SK-N-SH (cell line): Measurements from ENCODE around the gene MAPK8IP1. TPM values are rescaled to one million over a fixed set of nuclear protein-coding genes. Genes with fewer than 3 reads are reported as not detected.

ENCODE experiments used
- CTCF ChIA-PET: fragments of 300-600, 350-600 bp; formaldehyde crosslinking; extraction: SDS; loops from one replicate; lab custom pipeline; 2021; lab: Yijun Ruan, JAX
- POLR2A ChIA-PET: fragments of 350-600 bp; sonication (Branson Sonifier 250); formaldehyde crosslinking; extraction: SDS; loops from one replicate; lab custom pipeline; 2020; ENCODE audit warnings: antibody characterized with exemption, inconsistent platforms; lab: Yijun Ruan, JAX
- DNase-seq: peaks from one replicate; pipeline ENCODE4 v3.0.0; 2012
- H2AFZ ChIP-seq: fragments of 200-600 bp; sonication (generic); 2 replicates; pipeline ENCODE4 v1.8.1; 2016; ENCODE audit warnings: antibody characterized with exemption, mild to moderate bottlenecking, low read depth
- H3F3A ChIP-seq: fragments of 200-600 bp; sonication (generic); replicated peaks from 2 replicates; pipeline ENCODE3; 2016; ENCODE audit warnings: antibody characterized with exemption, mild to moderate bottlenecking; ENCODE audit not compliant: insufficient read depth
- H3K27ac ChIP-seq, 2 experiments: fragments of 200-500 bp in 1 of 2; fragments of 200-600 bp in 1 of 2; sonication (Bioruptor generic) in 1 of 2; sonication (generic), shearing (Covaris generic) in 1 of 2; 2 replicates each; pipeline versions ENCODE4 v1.5.1 to v1.6.1; 2014 to 2016; ENCODE audit warnings: low read depth in 2 of 2, inconsistent platforms in 1 of 2, low read length in 1 of 2, mild to moderate bottlenecking in 1 of 2, mixed read lengths in 1 of 2
- H3K27me3 ChIP-seq: fragments of 200-600 bp; sonication (generic), shearing (Covaris generic); 2 replicates; pipeline ENCODE4 v1.6.1; 2016; ENCODE audit warnings: mixed run types; ENCODE audit not compliant: insufficient read depth
- H3K36me3 ChIP-seq, 2 experiments: fragments of 200-500 bp in 1 of 2; fragments of 200-600 bp in 1 of 2; sonication (Bioruptor generic) in 1 of 2; sonication (generic) in 1 of 2; replicated peaks in 1 of 2; 2 replicates each; pipeline versions ENCODE3 to v1.5.1; 2014 to 2016; ENCODE audit warnings: low read length in 1 of 2, mild to moderate bottlenecking in 1 of 2; ENCODE audit not compliant: insufficient read depth in 2 of 2, control insufficient read depth in 1 of 2
- H3K4me1 ChIP-seq, 2 experiments: fragments of 200-500 bp in 1 of 2; fragments of 200-600 bp in 1 of 2; sonication (Bioruptor generic) in 1 of 2; sonication (generic), shearing (Covaris generic) in 1 of 2; 2 replicates each; pipeline versions ENCODE4 v1.5.1 to v1.6.1; 2014 to 2016; ENCODE audit warnings: low read depth in 1 of 2, low read length in 1 of 2, mixed run types in 1 of 2; ENCODE audit not compliant: insufficient read depth in 2 of 2, control insufficient read depth in 1 of 2
- H3K4me2 ChIP-seq: fragments of 200-600 bp; sonication (generic), shearing (Covaris generic); 2 replicates; pipeline ENCODE4 v1.6.1; 2017; ENCODE audit warnings: mixed run types
- H3K4me3 ChIP-seq, 2 experiments: fragments of 200-500 bp in 1 of 2; fragments of 200-600 bp in 1 of 2; sonication (Bioruptor generic) in 1 of 2; sonication (generic), shearing (Covaris generic) in 1 of 2; 2 replicates each; pipeline versions ENCODE4 v1.5.1 to v1.8.1; 2014 to 2016; ENCODE audit warnings: low read depth in 2 of 2, inconsistent platforms in 1 of 2, low read length in 1 of 2, mild to moderate bottlenecking in 1 of 2, mixed read lengths in 1 of 2, moderate library complexity in 1 of 2
- H3K79me2 ChIP-seq: fragments of 200-600 bp; sonication (generic); 2 replicates; pipeline ENCODE4 v1.8.1; 2017; ENCODE audit warnings: mild to moderate bottlenecking; ENCODE audit not compliant: insufficient read depth
- H3K9ac ChIP-seq: fragments of 200-600 bp; sonication (generic); 2 replicates; pipeline ENCODE4 v1.6.1; 2017; ENCODE audit warnings: mixed run types
- H3K9me2 ChIP-seq: fragments of 200-600 bp; sonication (generic); 2 replicates; pipeline ENCODE4 v1.6.1; 2017; ENCODE audit warnings: mixed run types
- H3K9me3 ChIP-seq: fragments of 200-600 bp; sonication (generic); 2 replicates; pipeline ENCODE4 v1.6.1; 2017; ENCODE audit warnings: mixed run types, mild to moderate bottlenecking, moderate library complexity
- H4K20me1 ChIP-seq: fragments of 200-600 bp; sonication (generic); 2 replicates; pipeline ENCODE4 v1.6.1; 2017; ENCODE audit warnings: mild to moderate bottlenecking, mixed run types; ENCODE audit not compliant: insufficient read depth
- CHD2 ChIP-seq: fragments of 150-350 bp; IDR thresholded peaks from 2 replicates; pipeline ENCODE4 v1.6.1; 2018; ENCODE audit warnings: low read length; ENCODE audit not compliant: partially characterized antibody
- EP300 ChIP-seq, 2 experiments: IDR thresholded peaks; 2 replicates each; pipeline versions ENCODE4 v1.4.0 to v1.6.1; 2012; ENCODE audit warnings: borderline replicate concordance in 1 of 2, low read depth in 1 of 2, low read length in 1 of 2
- EZH2phosphoT487 ChIP-seq: fragments of 200-600 bp; sonication (generic); IDR thresholded peaks from 2 replicates; pipeline ENCODE4 v1.6.1; 2017; ENCODE audit warnings: low read depth, mixed run types, mild to moderate bottlenecking, antibody characterized with exemption, moderate library complexity, borderline replicate concordance
- FOSL2 ChIP-seq: IDR thresholded peaks from 2 replicates; pipeline ENCODE4 v1.4.0; 2012; ENCODE audit warnings: low read depth, mild to moderate bottlenecking, moderate library complexity, borderline replicate concordance
- GATA2 ChIP-seq: sonication (generic); formaldehyde crosslinking; IDR thresholded peaks from 2 replicates; pipeline ENCODE4 v1.5.0; 2020; ENCODE audit warnings: mild to moderate bottlenecking, missing genetic modification reagents
- MEF2A ChIP-seq: IDR thresholded peaks from 2 replicates; pipeline ENCODE4 v1.4.0; 2012; ENCODE audit warnings: low read depth, borderline replicate concordance
- MXI1 ChIP-seq: IDR thresholded peaks from 2 replicates; pipeline ENCODE4 v1.6.1; 2012; ENCODE audit warnings: mild to moderate bottlenecking, low read depth, low read length, improper control_type of control experiment
- NFIC ChIP-seq: IDR thresholded peaks from 2 replicates; pipeline ENCODE4 v1.4.0; 2012; ENCODE audit warnings: borderline replicate concordance
- NRF1 ChIP-seq: IDR thresholded peaks from 2 replicates; pipeline ENCODE4 v1.6.1; 2012; ENCODE audit warnings: low read depth, mild to moderate bottlenecking, low read length
- RAD21 ChIP-seq: IDR thresholded peaks from 2 replicates; pipeline ENCODE4 v1.6.1; 2012; ENCODE audit warnings: mild to moderate bottlenecking, low read length
- RCOR1 ChIP-seq: fragments of 150-350 bp; IDR thresholded peaks from 2 replicates; pipeline ENCODE4 v1.6.1; 2017; ENCODE audit warnings: antibody characterized with exemption, low read length
- RFX5 ChIP-seq: IDR thresholded peaks from 2 replicates; pipeline ENCODE4 v1.6.1; 2012; ENCODE audit warnings: mild to moderate bottlenecking, improper control_type of control experiment, low read length
- RXRA ChIP-seq: IDR thresholded peaks from 2 replicates; pipeline ENCODE4 v1.4.0; 2012; ENCODE audit warnings: low read depth, mild to moderate bottlenecking, borderline replicate concordance
- SMC3 ChIP-seq: IDR thresholded peaks from 2 replicates; pipeline ENCODE4 v1.6.1; 2012; ENCODE audit warnings: low read depth, low read length, improper control_type of control experiment
- TAF1 ChIP-seq: IDR thresholded peaks from 2 replicates; pipeline ENCODE4 v1.6.1; 2012; ENCODE audit warnings: low read depth, mild to moderate bottlenecking, low read length, moderate library complexity, borderline replicate concordance
- USF2 ChIP-seq: fragments of 150-350 bp; IDR thresholded peaks from 2 replicates; pipeline ENCODE4 v1.6.1; 2017; ENCODE audit warnings: antibody characterized with exemption, low read length, low read depth, borderline replicate concordance
- WGBS: methylation state at CpG from one replicate; pipeline ENCODE4 v1.1.6; 2017; ENCODE audit warnings: low lambda C conversion rate; 5-methylcytosine and 5-hydroxymethylcytosine counted together
- polyA plus RNA-seq, 3 experiments: library from polyadenylated mRNA; depleted of rRNA; stranded (reverse); fragments of >200 nt; gene quantifications; 2 replicates each; pipeline ENCODE4 v1.2.3, GENCODE V29; 2012
- TF ChIP-seq, protein P1 (sequence below): IDR thresholded peaks from 2 replicates; pipeline ENCODE4 v1.6.1; 2012; ENCODE audit warnings: mild to moderate bottlenecking, low read depth, low read length, moderate library complexity
- TF ChIP-seq, protein P2 (sequence below): fragments of 200-600 bp; sonication (generic); IDR thresholded peaks from 2 replicates; pipeline ENCODE4 v1.6.1; 2017; ENCODE audit warnings: antibody characterized with exemption, mild to moderate bottlenecking, moderate library complexity

MAPK8IP1 gene
- polyA plus RNA-seq, 1 of the 3 experiments (the other 2 are of a cell fraction) = 12.5 TPM

DNA sequence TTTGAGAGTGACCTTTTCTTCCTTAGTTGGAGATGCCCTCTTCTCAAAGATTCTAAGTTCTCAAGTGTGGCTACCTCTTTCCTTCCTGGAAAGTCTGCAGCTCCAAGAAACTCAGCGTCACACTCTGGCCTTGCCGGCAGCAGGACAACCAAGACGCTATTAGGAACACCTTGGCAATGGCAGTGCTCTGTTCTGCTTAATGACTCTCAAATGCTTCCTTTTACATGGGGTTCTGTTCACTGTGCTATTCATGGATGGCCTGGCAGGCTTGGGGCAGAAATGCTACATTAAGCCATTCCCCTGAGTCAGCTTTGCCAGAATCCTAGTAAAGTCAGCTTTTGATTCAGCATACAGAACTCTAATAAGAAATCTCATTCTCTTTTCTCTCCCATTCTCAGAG is 62.9 kb downstream of the MAPK8IP1 start (continued):
- TF ChIP-seq, protein P1, sequence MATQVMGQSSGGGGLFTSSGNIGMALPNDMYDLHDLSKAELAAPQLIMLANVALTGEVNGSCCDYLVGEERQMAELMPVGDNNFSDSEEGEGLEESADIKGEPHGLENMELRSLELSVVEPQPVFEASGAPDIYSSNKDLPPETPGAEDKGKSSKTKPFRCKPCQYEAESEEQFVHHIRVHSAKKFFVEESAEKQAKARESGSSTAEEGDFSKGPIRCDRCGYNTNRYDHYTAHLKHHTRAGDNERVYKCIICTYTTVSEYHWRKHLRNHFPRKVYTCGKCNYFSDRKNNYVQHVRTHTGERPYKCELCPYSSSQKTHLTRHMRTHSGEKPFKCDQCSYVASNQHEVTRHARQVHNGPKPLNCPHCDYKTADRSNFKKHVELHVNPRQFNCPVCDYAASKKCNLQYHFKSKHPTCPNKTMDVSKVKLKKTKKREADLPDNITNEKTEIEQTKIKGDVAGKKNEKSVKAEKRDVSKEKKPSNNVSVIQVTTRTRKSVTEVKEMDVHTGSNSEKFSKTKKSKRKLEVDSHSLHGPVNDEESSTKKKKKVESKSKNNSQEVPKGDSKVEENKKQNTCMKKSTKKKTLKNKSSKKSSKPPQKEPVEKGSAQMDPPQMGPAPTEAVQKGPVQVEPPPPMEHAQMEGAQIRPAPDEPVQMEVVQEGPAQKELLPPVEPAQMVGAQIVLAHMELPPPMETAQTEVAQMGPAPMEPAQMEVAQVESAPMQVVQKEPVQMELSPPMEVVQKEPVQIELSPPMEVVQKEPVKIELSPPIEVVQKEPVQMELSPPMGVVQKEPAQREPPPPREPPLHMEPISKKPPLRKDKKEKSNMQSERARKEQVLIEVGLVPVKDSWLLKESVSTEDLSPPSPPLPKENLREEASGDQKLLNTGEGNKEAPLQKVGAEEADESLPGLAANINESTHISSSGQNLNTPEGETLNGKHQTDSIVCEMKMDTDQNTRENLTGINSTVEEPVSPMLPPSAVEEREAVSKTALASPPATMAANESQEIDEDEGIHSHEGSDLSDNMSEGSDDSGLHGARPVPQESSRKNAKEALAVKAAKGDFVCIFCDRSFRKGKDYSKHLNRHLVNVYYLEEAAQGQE = no peak
- TF ChIP-seq CHD2 = no peak

DNA sequence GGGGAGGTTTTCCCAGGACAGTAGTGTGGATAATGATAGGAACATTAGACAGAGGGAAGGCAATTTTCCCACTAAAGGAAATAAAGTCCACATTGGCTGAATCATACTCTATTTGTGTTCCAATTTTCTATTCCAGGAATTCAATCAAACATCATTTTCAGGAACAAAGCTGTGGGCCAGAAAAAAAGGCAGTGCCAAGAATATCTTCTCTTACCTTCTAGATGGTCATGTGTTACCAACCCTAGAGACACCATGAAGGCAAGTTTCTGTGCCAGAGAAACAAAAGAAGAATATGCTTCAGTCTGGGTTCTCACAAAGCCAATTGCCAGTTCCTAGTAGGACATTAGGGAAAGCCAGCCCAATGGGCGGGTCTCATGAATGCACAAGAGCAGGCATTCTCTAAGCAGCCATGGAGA is 64.5 kb downstream of the MAPK8IP1 start:
- no peaks in the 10 kb centered on the region for H4K20me1 ChIP-seq
- POLR2A ChIA-PET = no interaction called here
- H3K4me2 ChIP-seq = no peak overlapping the region
- no peaks in the 10 kb centered on the region for H3F3A ChIP-seq
- no peak overlapping the region for H3K9ac ChIP-seq
- no peak overlapping the region for H3K27ac ChIP-seq
- no peak for DNase-seq
- H3K4me3 ChIP-seq = no peak overlapping the region
- H2AFZ ChIP-seq = no peak overlapping the region
- no peak for TF ChIP-seq RCOR1
- no peak for TF ChIP-seq RAD21
- no peak for TF ChIP-seq MEF2A
- TF ChIP-seq TAF1 = no peak
- no peak for TF ChIP-seq NFIC
- no peak for TF ChIP-seq NRF1
- TF ChIP-seq RFX5 = no peak
- TF ChIP-seq, protein P2, sequence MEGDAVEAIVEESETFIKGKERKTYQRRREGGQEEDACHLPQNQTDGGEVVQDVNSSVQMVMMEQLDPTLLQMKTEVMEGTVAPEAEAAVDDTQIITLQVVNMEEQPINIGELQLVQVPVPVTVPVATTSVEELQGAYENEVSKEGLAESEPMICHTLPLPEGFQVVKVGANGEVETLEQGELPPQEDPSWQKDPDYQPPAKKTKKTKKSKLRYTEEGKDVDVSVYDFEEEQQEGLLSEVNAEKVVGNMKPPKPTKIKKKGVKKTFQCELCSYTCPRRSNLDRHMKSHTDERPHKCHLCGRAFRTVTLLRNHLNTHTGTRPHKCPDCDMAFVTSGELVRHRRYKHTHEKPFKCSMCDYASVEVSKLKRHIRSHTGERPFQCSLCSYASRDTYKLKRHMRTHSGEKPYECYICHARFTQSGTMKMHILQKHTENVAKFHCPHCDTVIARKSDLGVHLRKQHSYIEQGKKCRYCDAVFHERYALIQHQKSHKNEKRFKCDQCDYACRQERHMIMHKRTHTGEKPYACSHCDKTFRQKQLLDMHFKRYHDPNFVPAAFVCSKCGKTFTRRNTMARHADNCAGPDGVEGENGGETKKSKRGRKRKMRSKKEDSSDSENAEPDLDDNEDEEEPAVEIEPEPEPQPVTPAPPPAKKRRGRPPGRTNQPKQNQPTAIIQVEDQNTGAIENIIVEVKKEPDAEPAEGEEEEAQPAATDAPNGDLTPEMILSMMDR = no peak
- TF ChIP-seq FOSL2 = no peak
- no peak for TF ChIP-seq EZH2phosphoT487
- TF ChIP-seq MXI1 = no peak
- no peak for TF ChIP-seq EP300 (IDR thresholded peaks at IDR 0.05; ENCODE audit: borderline replicate concordance in 1 of 2, low read depth in 1 of 2, low read length in 1 of 2)
- no peak for TF ChIP-seq RXRA
- TF ChIP-seq CHD2 = no peak
- TF ChIP-seq GATA2 (CRISPR knock-in tag) = no peak
- TF ChIP-seq SMC3 = no peak
- no peak for TF ChIP-seq USF2
- TF ChIP-seq, all 33 proteins: peak for 0
- 92% methylated on average over 1 of the region's 1 CpG for WGBS
- Histone ChIP-seq H3K27me3 (no peaks in the 10 kb centered on the region), H3K9me2 (no peaks in the 10 kb centered on the region), H3K9me3 (no peaks in the 10 kb centered on the region), H3K79me2 (no peaks in the 10 kb centered on the region), H3K4me1 (no peaks in the 10 kb centered on the region), H3K36me3 (peaks cover 56 to 71% of the 10 kb centered on the region in 2 experiments)
- CTCF ChIA-PET = interaction anchor here (1.7 to 5.9 kb wide), 2 partner anchors 15 to 57 kb away, joined by 4 to 36 read pairs; no protein-coding TSS in a partner anchor
